ENCODE measurements around the gene ELMO1. TPM values are rescaled to one million over a fixed set of nuclear protein-coding genes. Genes with fewer than 3 reads are reported as not detected.

ELMO1 gene
- total RNA-seq, 1 experiment from 2014 or later, result 1.1 TPM

DNA sequence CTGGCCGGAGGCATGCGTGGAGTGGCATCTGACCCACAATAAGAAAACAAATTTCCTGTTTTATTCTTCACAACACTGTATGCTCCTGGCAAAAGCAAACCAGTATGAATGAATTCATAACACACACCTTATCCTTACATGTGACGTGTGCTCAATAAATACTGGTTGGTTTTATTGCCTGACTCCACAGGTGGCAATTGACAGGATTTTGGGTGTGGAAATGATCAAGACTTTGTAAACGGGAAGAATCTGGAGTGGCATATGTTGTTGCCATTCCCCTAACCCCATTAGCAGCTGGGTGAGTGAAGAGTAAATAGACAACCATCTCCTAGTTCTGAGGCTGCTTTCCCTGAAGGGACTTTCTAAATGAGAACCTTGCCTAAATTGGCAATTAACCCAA lies 508.8 kb downstream of the ELMO1 start:
- TF ChIP-seq EZH2 (IDR thresholded peaks at IDR 0.05) (no peak), FOSL1 (IDR thresholded peaks at IDR 0.05; ENCODE audit: low read depth) (no peak), ZNF274 (IDR thresholded peaks at IDR 0.05; ENCODE audit: low read depth, low read length) (no peak), POLR2A (IDR thresholded peaks at IDR 0.05; ENCODE audit: borderline replicate concordance, extremely low read depth, insufficient read depth, insufficient read length) (no peak), CBX3 (IDR thresholded peaks at IDR 0.05; ENCODE audit: low read depth) (no peak), EZH2phosphoT487 (IDR thresholded peaks at IDR 0.05; ENCODE audit: borderline replicate concordance) (no peak), TCF7L2 (IDR thresholded peaks at IDR 0.05; ENCODE audit: borderline replicate concordance, extremely low read depth, insufficient read depth, insufficient read length) (no peak)
- TF ChIP-seq, protein P1, sequence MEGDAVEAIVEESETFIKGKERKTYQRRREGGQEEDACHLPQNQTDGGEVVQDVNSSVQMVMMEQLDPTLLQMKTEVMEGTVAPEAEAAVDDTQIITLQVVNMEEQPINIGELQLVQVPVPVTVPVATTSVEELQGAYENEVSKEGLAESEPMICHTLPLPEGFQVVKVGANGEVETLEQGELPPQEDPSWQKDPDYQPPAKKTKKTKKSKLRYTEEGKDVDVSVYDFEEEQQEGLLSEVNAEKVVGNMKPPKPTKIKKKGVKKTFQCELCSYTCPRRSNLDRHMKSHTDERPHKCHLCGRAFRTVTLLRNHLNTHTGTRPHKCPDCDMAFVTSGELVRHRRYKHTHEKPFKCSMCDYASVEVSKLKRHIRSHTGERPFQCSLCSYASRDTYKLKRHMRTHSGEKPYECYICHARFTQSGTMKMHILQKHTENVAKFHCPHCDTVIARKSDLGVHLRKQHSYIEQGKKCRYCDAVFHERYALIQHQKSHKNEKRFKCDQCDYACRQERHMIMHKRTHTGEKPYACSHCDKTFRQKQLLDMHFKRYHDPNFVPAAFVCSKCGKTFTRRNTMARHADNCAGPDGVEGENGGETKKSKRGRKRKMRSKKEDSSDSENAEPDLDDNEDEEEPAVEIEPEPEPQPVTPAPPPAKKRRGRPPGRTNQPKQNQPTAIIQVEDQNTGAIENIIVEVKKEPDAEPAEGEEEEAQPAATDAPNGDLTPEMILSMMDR (IDR thresholded peaks at IDR 0.05 in 2 of 3, conservative IDR thresholded peaks at IDR 0.05 in 1 of 3; ENCODE audit: borderline replicate concordance in 1 of 3, insufficient read depth in 1 of 3, low read depth in 2 of 3, low read length in 2 of 3), result no peak
- TF ChIP-seq, protein P2, sequence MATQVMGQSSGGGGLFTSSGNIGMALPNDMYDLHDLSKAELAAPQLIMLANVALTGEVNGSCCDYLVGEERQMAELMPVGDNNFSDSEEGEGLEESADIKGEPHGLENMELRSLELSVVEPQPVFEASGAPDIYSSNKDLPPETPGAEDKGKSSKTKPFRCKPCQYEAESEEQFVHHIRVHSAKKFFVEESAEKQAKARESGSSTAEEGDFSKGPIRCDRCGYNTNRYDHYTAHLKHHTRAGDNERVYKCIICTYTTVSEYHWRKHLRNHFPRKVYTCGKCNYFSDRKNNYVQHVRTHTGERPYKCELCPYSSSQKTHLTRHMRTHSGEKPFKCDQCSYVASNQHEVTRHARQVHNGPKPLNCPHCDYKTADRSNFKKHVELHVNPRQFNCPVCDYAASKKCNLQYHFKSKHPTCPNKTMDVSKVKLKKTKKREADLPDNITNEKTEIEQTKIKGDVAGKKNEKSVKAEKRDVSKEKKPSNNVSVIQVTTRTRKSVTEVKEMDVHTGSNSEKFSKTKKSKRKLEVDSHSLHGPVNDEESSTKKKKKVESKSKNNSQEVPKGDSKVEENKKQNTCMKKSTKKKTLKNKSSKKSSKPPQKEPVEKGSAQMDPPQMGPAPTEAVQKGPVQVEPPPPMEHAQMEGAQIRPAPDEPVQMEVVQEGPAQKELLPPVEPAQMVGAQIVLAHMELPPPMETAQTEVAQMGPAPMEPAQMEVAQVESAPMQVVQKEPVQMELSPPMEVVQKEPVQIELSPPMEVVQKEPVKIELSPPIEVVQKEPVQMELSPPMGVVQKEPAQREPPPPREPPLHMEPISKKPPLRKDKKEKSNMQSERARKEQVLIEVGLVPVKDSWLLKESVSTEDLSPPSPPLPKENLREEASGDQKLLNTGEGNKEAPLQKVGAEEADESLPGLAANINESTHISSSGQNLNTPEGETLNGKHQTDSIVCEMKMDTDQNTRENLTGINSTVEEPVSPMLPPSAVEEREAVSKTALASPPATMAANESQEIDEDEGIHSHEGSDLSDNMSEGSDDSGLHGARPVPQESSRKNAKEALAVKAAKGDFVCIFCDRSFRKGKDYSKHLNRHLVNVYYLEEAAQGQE (IDR thresholded peaks at IDR 0.05; ENCODE audit: low read depth), result no peak
- TF ChIP-seq, protein P3, sequence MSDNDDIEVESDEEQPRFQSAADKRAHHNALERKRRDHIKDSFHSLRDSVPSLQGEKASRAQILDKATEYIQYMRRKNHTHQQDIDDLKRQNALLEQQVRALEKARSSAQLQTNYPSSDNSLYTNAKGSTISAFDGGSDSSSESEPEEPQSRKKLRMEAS (IDR thresholded peaks at IDR 0.05), result no peak
- no TSS peak for BruUV-seq (replicated peaks)
- intact Hi-C loops (cut with micrococcal nuclease), result no loop called here
- CTCF ChIA-PET, result no interaction called here
- ATAC-seq, result no peak
- RAD21 ChIA-PET (ENCODE audit: low non-redundant PET in 1 of 2, low total read pairs in 2 of 2, uncharacterized antibody in 2 of 2, unreplicated experiment in 2 of 2), result no interaction called here
- no peaks in the 10 kb centered on the region for H3K36me3 ChIP-seq (ENCODE audit: control insufficient read depth in 1 of 2, insufficient read depth in 2 of 2, low read length in 2 of 2)
- H3K27me3 ChIP-seq (ENCODE audit: insufficient read depth, low read length), result no peaks in the 10 kb centered on the region; the same call in 1 of the 2 replicates
- no peaks in the 10 kb centered on the region for H4K20me1 ChIP-seq (ENCODE audit: insufficient read depth)
- H3K4me2 ChIP-seq (ENCODE audit: low read length), result no peak overlapping the region
- no peak overlapping the region for H2AFZ ChIP-seq (ENCODE audit: low read depth, low read length, poor library complexity, severe bottlenecking)
- no peak overlapping the region for H3K27ac ChIP-seq (ENCODE audit: low read depth, low read length)
- no peaks in the 10 kb centered on the region for H3K9me2 ChIP-seq (ENCODE audit: insufficient read depth)
- POLR2A ChIA-PET, result no interaction called here
- H3K9me3 ChIP-seq (ENCODE audit: control insufficient read depth in 1 of 2, insufficient read depth in 1 of 2, low read depth in 1 of 2, low read length in 2 of 2), result peaks cover 0 to 9% of the 10 kb centered on the region in 2 experiments; a peak in 1 of 4 replicates
- no peak for DNase-seq (ENCODE audit: low read depth, low spot score)
- no peak overlapping the region for H3K9ac ChIP-seq (ENCODE audit: low read length)
- no peak overlapping the region for H3K4me3 ChIP-seq (replicated peaks in 1 of 2; ENCODE audit: low read depth in 1 of 2, low read length in 2 of 2)
- H3K4me1 ChIP-seq (ENCODE audit: control insufficient read depth in 1 of 2, insufficient read depth in 2 of 2, low read length in 2 of 2), result no peaks in the 10 kb centered on the region
- no peaks in the 10 kb centered on the region for H3K79me2 ChIP-seq (ENCODE audit: insufficient read depth, low read length)
